Activated T-helper 1 cell treated with anti-CD3 and anti-CD28 coated beads, Interleukin-12 subunit alpha, Interleukin-12 subunit beta, Interleukin-2, Interleukin-4 antibody, amounts not matched to agents 30 ng/mL and 10 ng/mL and 1 ng/mL, durations not matched to agents 14 hours and 24 hours and 36 hours (primary cell): Measurements from ENCODE around the gene SUMF1. TPM values are rescaled to one million over a fixed set of nuclear protein-coding genes. Genes with fewer than 3 reads are reported as not detected.

ENCODE experiments used
- DNase-seq: peaks from one replicate; pipeline ENCODE4 v3.0.0; 2021; ENCODE audit warnings: low spot score
- H3K27ac Mint-ChIP-seq: one replicate; pipeline ENCODE4 v1.8.0; 2021; ENCODE audit warnings: mild to moderate bottlenecking, mixed read lengths
- H3K27me3 Mint-ChIP-seq: one replicate; pipeline ENCODE4 v1.8.0; 2022; ENCODE audit warnings: mild to moderate bottlenecking, moderate library complexity, mixed read lengths; ENCODE audit not compliant: insufficient read depth
- H3K36me3 Mint-ChIP-seq: one replicate; pipeline ENCODE4 v1.8.0; 2021; ENCODE audit warnings: low read depth, mixed read lengths
- H3K4me1 Mint-ChIP-seq: one replicate; pipeline ENCODE4 v1.8.0; 2021; ENCODE audit warnings: low read depth, mixed read lengths
- H3K4me3 Mint-ChIP-seq: one replicate; pipeline ENCODE4 v1.8.0; 2021; ENCODE audit warnings: mild to moderate bottlenecking, moderate library complexity, mixed read lengths
- H3K9me3 Mint-ChIP-seq: one replicate; pipeline ENCODE4 v1.8.0; 2021; ENCODE audit warnings: mixed read lengths
- intact Hi-C: fragments of 100-400 bp; cut with micrococcal nuclease; formaldehyde crosslinking; loops from one replicate; pipeline ENCODE4 v1.15.1; 2024
- total RNA-seq: library from RNA; stranded (reverse); gene quantifications from 2 replicates; pipeline ENCODE4 v1.2.3, GENCODE V29; 2022

The SUMF1 gene
- total RNA-seq, 1 donor from 2014 or later, result 6.1 TPM

DNA sequence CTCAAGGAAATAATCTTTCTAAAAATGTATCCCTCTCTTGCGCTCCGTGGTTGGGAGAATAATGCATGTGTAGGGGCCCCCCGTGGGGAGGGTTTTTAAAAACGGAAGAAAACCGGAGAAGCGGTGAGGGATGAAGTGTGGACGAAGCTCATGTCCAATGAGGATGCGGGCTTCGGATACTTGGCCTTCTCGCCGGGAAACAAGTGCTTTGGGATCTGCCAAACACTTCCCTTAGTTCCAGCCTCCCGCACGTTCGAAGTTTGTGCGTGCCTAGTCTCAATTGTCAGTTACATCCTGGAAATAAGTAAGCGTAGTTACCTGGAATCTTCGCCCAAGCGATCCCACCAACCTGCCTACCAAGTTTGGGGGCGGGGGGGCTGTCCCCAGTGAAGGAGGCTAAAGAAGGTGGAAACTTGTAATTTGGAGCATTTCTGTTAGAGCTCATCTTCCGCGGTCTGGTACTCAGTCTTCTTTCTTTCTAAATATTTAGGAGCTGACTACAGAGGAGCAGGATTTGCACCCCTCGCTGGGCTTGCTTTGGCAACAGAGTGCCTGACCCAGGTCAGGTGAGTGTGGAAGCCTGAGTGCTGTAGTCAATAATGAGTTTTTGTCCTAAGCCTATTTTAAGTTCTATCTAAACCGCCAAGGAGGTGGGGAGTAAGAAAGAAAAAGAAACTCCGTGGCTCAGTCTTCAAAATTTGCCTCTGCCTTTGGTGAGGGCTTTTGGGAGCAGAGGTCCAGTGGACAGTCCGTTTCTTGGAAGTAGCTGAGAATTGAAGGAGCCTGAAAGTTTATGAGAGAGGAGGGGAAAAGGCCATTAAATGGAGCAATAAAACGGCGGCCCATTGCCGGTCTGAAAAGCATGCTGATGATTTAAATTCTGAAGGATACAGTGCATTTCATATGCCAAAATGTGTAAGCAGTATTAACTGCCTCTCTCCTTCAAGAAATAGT is 27.1 kb upstream of the SUMF1 start:
- intact Hi-C loops, result loop anchor here (1.0 to 10.0 kb wide), 16 partner anchors 19 to 1315 kb away; partner anchors contain the start of genes ARL8B, CRBN, EDEM1 and SETMAR
- peaks cover 59% of the 10 kb centered on the region for H3K4me1 Mint-ChIP-seq
- H3K36me3 Mint-ChIP-seq, result peaks cover 40% of the 10 kb centered on the region
- peaks cover 26% of the 10 kb centered on the region for H3K27me3 Mint-ChIP-seq
- no peaks in the 10 kb centered on the region for H3K9me3 Mint-ChIP-seq
- H3K4me3 Mint-ChIP-seq, result peak overlapping the region; percentile 96
- peak; percentile 9 for DNase-seq
- peak overlapping the region; percentile 83 for H3K27ac Mint-ChIP-seq

DNA sequence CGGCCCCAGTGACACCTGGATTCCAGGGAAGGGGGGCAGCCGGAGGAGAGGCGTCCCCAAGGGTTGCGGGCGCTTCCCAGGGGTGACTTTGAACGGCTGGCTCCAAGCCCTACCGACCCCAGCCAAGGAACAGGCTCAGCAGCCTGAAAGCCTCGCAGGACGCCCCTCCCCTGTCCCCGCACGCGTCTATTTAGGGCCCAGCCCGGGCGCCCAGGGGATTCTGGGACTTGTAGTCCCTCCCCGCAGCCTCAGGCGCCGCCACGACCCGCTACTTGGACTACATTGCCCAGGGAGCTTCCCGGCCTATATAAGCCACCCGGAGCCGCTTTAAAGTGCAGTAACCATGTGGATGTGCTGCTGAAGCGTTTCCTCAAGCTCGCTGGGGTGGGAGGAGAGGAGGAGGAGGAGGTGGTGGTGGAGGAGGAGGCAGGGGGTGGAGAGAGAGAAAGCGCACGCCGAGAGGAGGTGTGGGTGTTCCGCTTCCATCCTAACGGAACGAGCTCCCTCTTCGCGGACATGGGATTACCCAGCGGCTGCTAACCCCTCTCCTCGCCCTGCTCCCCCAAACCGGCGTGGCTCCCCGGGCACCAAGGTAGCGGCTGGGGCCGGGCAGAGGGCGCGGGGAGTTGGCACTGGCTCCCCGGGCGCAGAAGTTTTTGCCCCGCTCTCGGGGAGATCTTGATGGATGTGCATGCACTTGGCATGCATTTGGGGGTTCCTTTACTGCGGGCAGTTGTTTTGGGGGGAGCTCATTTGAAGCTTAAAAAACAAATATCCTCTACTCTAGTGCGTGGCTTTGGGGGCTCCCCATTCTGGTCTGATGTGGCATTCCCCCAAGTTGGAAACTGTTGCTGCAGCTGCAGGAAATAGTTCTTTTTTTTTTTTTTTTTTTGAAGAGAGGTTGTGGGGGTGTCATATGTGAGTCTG is 26.2 kb upstream of the SUMF1 start, which contains the start of gene ITPR1:
Gene ITPR1, plus strand, starts transcription at position 335 of the 927 bp plus-strand sequence. CDS start 23,144 bp downstream, outside the sequence.
- Mint-ChIP-seq H3K36me3 (peaks cover 34% of the 10 kb centered on the region), H3K4me1 (peaks cover 59% of the 10 kb centered on the region), H3K4me3 (peak within 1 kb of the TSS; percentile 96), H3K27me3 (peaks cover 35% of the 10 kb centered on the region), H3K9me3 (no peaks in the 10 kb centered on the region), H3K27ac (peak within 1 kb of the TSS; percentile 83)
- intact Hi-C loops, result loop anchor here (1.0 to 10.0 kb wide), 16 partner anchors 18 to 1314 kb away; partner anchors contain the start of genes ARL8B, CRBN, EDEM1 and SETMAR
- peak; percentile 97 for DNase-seq

DNA sequence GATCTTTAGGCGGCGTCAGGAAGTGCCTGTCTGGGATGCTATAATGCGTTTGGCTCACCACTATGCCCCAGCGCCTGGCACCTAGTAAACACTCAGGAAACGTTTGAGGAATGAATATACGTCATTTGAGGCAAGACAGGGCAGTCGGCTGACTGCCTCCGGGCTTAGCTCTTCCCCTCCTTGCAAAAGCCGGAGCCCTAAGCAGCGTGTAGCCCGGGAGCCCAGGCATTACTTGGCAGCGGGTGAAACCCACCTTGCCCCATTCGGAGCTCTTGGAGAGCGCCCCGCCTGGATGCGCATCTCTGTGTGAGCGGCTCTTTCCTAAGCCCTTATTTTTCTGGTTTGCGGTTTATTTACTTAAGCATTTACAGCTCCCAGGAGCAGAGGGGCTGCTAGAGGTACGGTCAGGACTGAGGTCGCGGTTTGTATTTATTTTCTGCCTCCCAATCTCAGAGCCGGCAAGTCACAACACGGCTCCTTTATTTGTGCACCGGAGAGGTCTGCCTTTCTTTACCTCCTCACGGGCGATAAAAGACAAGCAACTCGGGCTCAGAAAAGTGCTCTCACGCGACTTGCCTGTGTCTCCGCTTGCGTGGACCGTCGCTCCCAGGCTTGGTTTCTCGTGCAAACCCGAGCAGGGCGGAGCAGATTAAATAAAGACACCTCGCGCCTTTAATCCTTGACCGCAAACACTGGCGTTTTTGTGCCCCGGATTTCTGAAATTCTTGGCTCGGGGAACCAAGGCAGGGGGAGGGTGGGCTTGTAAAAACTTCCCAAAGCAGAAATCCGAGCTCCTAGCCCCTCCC is 25.3 kb upstream of the SUMF1 start:
- peak overlapping the region; percentile 96 for H3K4me3 Mint-ChIP-seq
- intact Hi-C loops, result loop anchor here (1.0 to 10.0 kb wide), 16 partner anchors 18 to 1313 kb away; partner anchors contain the start of genes ARL8B, CRBN, EDEM1 and SETMAR
- no peaks in the 10 kb centered on the region for H3K9me3 Mint-ChIP-seq
- H3K4me1 Mint-ChIP-seq, result peaks cover 53% of the 10 kb centered on the region
- DNase-seq, result peak; percentile 29
- H3K36me3 Mint-ChIP-seq, result peaks cover 27% of the 10 kb centered on the region
- H3K27ac Mint-ChIP-seq, result peak overlapping the region; percentile 83
- H3K27me3 Mint-ChIP-seq, result peaks cover 41% of the 10 kb centered on the region

DNA sequence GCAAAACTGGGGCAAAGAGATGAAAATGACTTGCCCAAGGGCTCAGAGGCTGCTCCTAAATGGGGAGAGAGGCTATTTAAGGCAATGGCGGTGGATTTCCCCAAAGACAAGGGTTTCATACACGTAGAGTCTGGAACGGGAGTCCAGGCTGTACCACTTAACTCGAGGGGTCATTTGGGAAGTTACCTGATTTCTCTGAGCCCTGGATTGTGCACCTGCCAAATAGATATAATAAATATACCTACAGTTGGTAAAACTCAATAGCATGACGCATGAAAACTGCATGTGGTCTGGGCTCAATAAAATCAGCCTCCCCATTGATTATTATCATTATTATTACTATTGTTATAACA is 24.8 kb upstream of the SUMF1 start:
- Mint-ChIP-seq H3K4me3 (peak overlapping the region; percentile 96), H3K36me3 (peaks cover 22% of the 10 kb centered on the region), H3K9me3 (no peaks in the 10 kb centered on the region), H3K27ac (no peak overlapping the region), H3K27me3 (peaks cover 41% of the 10 kb centered on the region), H3K4me1 (peaks cover 47% of the 10 kb centered on the region)
- intact Hi-C loops, result loop anchor here (2.0 to 10.0 kb wide), 5 partner anchors 17 to 631 kb away; partner anchors contain the start of gene ARL8B
- no peak for DNase-seq

DNA sequence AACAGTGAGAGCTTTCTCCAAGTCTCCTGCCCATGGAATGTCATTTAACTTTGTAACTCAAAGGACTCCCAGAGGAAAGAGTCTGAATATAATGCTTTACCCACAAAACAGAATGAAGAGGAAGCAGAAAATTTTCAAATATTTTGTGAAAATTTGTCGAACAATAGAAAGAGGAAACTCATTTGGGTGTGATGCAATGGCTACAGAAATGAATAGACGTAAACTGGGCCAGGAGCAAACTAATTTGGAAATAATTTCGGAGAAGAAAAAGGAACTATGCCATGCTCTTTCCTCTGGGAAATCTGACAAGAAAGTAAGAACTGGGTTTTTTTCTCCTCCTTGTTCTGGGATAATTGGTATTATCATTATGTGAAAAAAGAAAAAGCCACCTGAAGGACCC is 11.2 kb upstream of the SUMF1 start:
- H3K27ac Mint-ChIP-seq, result no peak overlapping the region

DNA sequence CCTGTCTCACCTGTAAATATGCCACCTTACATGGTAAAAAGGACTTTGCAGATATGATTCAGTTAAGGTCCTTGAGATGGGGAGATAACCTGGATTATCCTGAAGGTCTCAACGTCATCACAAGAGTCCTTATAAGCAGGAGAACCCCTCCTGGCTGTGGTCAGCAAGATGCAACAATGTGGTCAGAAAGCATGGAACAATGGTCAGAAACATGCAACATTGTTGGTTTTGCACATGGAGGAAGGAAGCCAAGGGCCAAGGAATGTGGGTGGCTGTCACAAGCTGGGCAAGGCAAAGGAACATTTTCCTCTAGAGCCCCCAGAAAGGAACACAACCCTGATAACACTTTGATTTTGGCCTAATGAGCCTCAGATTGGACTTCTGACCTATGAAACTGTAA is 9.4 kb upstream of the SUMF1 start:
- intact Hi-C loops, result no loop called here
- peaks cover 23% of the 10 kb centered on the region for H3K27me3 Mint-ChIP-seq

More for the DNA sequence above, 11.2 kb upstream of the SUMF1 start:
- Mint-ChIP-seq H3K4me3 (no peak overlapping the region), H3K4me1 (peaks cover 17% of the 10 kb centered on the region), H3K9me3 (no peaks in the 10 kb centered on the region), H3K36me3 (no peaks in the 10 kb centered on the region), H3K27me3 (peaks cover 19% of the 10 kb centered on the region)
- intact Hi-C loops, result no loop called here
- no peak for DNase-seq

DNA sequence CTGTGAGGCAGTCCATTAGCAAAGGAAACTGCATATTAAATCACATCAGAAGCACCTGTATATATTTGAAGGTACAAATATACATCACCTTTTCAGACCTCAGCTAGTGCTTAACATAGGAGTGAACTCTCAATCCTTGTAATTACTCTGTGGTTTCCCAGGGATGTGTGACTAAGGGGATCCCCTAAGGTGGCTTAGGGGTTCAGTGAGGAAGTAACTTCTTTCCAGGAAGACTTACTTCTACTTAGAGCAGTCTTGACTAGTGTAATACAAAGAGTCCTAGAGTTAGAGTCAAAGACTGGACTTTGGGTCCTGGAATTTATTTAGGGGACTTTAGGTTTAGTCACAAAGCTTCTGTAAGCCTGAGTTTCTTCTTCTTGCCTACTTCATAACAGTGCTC is 8.7 kb upstream of the SUMF1 start:
- no peaks in the 10 kb centered on the region for H3K36me3 Mint-ChIP-seq
- intact Hi-C loops, result loop anchor here (2.0 kb wide), 1 partner anchor 17 kb away; the partner anchor contains the start of gene ITPR1
- no peak overlapping the region for H3K4me3 Mint-ChIP-seq
- H3K9me3 Mint-ChIP-seq, result no peaks in the 10 kb centered on the region
- no peak for DNase-seq
- peaks cover 17% of the 10 kb centered on the region for H3K4me1 Mint-ChIP-seq
- H3K27me3 Mint-ChIP-seq, result peaks cover 23% of the 10 kb centered on the region
- H3K27ac Mint-ChIP-seq, result no peak overlapping the region

More for the DNA sequence above, 9.4 kb upstream of the SUMF1 start:
- Mint-ChIP-seq H3K4me3 (no peak overlapping the region), H3K27ac (no peak overlapping the region), H3K4me1 (peaks cover 17% of the 10 kb centered on the region), H3K36me3 (no peaks in the 10 kb centered on the region), H3K9me3 (no peaks in the 10 kb centered on the region)
- DNase-seq, result no peak

DNA sequence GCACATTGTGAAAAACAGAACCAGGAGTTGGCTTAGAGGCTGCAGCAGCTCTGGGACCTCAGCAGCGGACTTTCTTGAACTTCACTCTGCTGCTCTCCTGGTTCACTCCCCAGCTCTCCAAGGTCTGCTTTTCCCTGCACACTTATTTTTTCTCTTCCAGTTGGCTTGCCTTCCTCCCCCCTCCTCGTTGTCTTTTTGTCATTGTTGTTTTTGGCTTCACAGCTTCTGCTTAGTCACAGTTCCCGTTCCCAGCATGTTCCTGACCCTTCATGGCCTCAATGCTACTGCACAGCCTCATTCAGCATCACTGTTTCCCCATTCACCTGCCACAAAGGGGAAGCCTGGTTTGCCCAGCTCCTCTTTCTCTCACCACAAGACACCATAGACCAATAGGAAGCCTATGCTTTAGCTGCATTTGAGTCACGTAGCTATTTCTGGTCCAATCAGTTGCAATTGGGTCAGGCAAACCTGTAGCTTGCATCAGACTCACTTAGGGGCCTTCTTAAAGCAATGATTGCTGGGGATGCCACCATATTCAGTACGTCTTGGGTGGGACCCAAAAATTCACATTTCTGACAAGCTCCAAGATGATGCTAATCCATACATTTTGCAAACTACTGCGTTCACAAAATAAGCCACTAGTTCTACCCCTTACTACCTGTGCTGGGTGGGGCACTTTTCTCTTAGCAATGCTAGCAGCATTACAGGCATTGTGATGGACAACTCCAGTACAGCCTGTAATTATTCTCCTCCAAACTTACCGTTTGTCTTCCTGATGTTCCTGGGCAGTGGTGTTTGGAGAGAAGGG is 7.8 kb upstream of the SUMF1 start:
- intact Hi-C loops, result loop anchor here (2.0 kb wide), 1 partner anchor 18 kb away; the partner anchor contains the start of gene ITPR1
- Mint-ChIP-seq H3K36me3 (no peaks in the 10 kb centered on the region), H3K27me3 (peaks cover 22% of the 10 kb centered on the region), H3K9me3 (no peaks in the 10 kb centered on the region), H3K4me3 (peak overlapping the region; percentile 8), H3K4me1 (peaks cover 17% of the 10 kb centered on the region), H3K27ac (peak overlapping the region; percentile 62)
- DNase-seq, result peak; percentile 9

DNA sequence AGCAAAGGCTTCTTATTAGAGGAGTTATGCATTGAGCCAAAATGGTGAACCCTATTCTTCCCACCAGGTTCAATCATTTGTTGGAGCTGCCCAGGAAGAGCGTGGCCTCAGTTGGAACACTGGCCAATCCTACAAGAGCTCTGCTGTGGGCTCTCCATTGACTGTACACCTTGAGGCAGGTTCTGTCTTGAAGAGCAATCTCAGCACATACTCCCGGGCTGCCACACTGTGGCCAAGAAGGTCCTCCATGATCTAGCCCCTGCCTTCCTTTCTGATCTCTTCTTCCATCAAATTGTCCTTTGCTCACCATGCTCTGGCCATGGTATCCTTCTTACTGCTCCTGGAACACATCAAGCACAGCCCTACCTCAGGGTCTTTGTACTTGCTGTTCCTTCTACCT is 5.7 kb upstream of the SUMF1 start:
- intact Hi-C loops, result no loop called here
- peaks cover 11% of the 10 kb centered on the region for H3K27me3 Mint-ChIP-seq

DNA sequence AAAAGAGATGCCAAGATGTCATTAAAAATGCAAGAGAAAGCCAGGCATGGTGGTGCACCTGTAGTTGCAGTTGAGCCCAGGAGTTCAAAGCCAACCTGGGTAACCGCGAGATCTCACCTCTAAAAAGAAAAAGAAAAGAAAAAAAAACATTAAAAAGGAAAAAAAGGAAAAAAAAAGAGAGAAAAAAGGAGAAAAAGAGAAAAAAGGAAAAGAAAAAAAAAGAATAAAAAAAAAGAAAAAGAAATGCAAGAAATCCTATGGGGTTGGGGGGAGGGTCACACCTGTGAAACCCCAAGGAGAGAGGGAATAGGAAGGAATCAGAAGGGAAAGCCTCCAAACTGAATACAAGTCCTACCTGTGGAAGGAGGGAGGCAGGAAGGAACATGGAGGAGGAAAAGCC is 5.2 kb upstream of the SUMF1 start:
- no peak for DNase-seq
- Mint-ChIP-seq H3K27me3 (peaks cover 11% of the 10 kb centered on the region), H3K4me1 (peaks cover 20% of the 10 kb centered on the region), H3K27ac (no peak overlapping the region), H3K4me3 (no peak overlapping the region), H3K9me3 (no peaks in the 10 kb centered on the region), H3K36me3 (no peaks in the 10 kb centered on the region)
- intact Hi-C loops, result no loop called here

More for the DNA sequence above, 5.7 kb upstream of the SUMF1 start:
- peaks cover 17% of the 10 kb centered on the region for H3K4me1 Mint-ChIP-seq
- no peak for DNase-seq
- H3K27ac Mint-ChIP-seq, result no peak overlapping the region
- H3K9me3 Mint-ChIP-seq, result no peaks in the 10 kb centered on the region
- no peak overlapping the region for H3K4me3 Mint-ChIP-seq
- no peaks in the 10 kb centered on the region for H3K36me3 Mint-ChIP-seq

DNA sequence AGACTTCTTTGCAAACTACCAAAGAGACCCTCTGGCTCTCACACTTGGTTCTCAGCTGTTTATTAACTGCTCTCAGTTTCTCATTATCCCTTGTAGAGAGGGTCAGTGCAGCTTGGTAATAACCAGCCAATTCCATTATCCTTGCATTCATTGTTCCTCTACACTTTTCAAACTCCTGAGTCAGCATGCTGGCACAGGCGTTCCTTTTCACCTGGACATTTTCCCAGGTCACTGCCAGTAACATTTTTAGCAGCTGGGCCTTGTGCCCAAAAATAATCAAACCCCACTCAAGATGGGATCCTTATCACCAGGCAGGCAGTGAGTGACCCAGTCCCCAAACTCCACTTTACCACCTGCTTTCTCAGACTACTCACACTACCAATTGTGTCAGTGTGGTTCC is 4.8 kb upstream of the SUMF1 start:
- Mint-ChIP-seq H3K27me3 (peaks cover 11% of the 10 kb centered on the region), H3K36me3 (no peaks in the 10 kb centered on the region), H3K4me3 (no peak overlapping the region), H3K9me3 (no peaks in the 10 kb centered on the region), H3K27ac (no peak overlapping the region), H3K4me1 (peaks cover 22% of the 10 kb centered on the region)
- DNase-seq, result no peak
- intact Hi-C loops, result loop anchor here (1.0 kb wide), 1 partner anchor 121 kb away; no protein-coding TSS in a partner anchor
